NCI-H1048 (cell line): ENCODE results near the gene CD82.

Experiments used
- DNase-seq: peaks from one replicate; lab custom pipeline; 2025; lab: John Stamatoyannopoulos, UW

Gene CD82

GRCh38 chr11:44617671-44618461, 52.4 kb downstream of the CD82 start:
- DNase-seq = no peak

DNA sequence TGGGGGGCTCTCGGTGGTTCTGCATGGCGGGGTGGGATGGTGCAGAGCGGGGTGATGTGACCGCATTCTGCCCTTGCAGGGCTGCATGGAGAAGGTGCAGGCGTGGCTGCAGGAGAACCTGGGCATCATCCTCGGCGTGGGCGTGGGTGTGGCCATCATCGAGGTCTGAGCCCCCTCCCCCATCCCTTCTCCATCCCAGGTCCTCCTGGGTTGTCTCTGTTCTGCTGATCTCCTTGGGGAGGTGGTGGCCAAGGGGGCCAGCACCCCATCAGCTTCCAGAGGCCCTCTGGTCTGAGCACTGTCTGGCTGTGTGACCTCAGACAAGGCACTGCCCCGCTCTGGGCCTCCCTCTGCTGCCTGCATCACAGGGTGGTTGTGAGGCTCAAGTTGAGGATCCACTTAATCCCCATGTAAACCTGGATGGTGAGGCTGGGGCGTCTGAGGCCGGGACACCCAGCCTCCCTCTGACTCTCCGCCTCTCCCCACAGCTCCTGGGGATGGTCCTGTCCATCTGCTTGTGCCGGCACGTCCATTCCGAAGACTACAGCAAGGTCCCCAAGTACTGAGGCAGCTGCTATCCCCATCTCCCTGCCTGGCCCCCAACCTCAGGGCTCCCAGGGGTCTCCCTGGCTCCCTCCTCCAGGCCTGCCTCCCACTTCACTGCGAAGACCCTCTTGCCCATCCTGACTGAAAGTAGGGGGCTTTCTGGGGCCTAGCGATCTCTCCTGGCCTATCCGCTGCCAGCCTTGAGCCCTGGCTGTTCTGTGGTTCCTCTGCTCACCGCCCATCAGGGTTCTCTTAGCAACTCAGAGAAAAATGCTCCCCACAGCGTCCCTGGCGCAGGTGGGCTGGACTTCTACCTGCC, 53.3 kb downstream of the CD82 start:
- DNase-seq = no peak

- DNase-seq = no peak
These were observed 54.9 kb downstream of the CD82 start for GRCh38 chr11:44620328-44620725.

DNA sequence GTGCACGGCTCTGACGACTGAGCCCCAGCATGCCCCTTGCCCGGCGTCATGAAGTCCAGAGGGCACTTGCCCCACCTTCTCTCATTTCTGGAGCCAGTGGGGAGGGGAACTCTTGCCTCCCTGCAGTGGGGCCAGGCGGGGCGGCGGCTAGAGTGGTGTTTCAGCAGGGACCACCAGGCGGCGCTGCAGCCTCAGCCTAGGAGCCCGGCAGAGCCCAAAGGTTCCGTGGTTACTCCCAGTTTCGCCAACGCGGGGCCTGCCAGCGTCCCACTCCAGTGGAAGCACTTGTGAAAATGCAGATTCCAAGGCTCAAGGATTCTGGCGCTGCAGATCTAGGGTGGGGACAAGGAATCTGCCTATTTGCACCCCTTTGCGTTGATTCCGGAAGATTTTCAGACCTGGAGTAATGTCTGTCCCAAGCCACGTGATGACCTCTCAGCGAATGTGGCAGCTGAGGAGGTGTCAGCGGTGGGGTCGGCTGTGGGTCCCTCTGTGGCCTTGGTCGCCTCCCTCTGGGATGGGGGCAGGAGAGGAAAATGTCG, 55.7 kb downstream of the CD82 start:
- peak; percentile 2 for DNase-seq

DNA sequence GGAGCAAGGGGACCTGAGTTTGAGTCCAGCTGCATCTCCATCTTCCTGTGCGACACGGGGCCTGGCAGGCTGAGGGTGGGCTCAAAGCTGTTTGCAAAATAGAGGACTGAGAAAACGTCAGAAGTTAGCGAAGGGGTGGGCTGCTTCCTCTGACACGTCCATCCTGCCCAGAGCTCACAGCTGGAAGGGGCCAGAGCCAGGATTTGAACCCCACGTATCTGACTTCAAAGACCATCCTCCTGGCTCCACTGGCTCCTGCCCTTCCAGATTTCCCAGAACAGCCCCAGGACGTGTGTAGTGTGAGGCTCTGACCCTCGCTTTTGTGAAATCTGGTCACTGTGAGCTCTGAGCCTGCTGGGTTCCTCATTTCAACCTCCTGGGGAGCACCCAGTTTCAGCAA, 56.3 kb downstream of the CD82 start:
- no peak for DNase-seq

DNA sequence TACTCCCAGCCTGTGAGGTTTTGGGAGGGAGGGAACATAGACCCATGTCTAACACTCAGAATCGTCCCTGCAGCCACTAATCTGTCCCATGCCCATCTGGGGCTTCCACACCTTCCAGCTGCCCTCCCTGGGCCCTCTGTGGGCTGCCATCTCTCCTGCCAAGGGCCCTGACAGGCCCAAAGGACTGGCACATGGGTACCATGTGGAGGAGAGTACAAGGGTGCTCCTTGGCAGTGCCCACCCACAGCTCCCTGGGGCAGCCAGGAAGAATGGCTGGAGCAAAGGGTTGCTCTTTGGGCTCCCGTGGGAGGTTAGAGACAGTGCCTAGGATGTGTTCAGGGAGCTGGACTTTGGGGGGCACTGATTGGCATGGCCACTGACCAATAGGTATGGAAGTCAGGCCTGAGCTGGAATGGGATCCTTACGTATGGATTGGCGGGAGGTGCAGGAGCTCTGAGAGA, 56.8 kb downstream of the CD82 start:
- no peak for DNase-seq

DNA sequence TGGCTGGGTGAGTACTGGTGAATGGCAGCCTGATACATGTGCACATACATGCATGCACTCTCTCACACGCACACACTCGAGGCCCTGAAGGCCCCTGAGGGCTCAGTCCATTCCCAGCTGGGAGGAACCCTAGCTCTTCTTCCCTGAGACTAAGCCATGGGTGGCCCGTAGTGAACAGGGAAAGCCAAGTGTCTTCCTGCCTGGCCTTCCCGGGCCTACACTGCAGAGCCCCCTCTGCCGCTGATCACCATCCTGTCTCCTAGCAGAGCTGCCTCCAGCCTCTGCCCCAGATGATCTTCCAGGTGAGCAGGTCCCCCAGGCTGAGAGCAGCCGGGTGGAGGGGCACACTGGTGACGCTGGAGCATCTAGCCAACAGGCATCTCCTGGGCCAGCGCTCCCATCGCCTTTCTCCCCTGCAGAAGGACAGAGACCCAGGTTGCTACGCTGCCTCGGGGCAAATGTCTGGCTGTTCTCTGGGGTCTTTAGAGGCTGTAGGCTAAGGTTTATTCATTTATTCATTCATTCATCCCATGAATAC, 57.3 kb downstream of the CD82 start:
- no peak for DNase-seq

DNA sequence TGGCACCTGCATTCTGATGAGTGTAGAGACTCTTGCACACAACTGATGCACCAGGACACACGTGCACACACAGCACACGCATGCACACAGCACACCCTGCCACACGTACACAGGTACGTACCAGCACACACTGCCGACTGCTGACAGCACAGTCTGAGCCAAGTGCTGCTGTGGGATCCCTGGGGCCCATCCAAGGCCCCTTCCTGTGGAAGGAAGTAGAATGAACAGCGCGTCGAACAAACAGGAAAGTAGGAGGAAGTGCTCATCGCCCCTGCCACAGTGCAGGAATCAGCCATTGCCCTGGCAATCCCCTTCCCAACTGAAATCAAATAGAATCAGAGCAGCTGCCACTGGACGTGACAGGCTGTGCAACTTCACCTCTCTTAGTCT, 57.9 kb downstream of the CD82 start:
- no peak for DNase-seq

DNA sequence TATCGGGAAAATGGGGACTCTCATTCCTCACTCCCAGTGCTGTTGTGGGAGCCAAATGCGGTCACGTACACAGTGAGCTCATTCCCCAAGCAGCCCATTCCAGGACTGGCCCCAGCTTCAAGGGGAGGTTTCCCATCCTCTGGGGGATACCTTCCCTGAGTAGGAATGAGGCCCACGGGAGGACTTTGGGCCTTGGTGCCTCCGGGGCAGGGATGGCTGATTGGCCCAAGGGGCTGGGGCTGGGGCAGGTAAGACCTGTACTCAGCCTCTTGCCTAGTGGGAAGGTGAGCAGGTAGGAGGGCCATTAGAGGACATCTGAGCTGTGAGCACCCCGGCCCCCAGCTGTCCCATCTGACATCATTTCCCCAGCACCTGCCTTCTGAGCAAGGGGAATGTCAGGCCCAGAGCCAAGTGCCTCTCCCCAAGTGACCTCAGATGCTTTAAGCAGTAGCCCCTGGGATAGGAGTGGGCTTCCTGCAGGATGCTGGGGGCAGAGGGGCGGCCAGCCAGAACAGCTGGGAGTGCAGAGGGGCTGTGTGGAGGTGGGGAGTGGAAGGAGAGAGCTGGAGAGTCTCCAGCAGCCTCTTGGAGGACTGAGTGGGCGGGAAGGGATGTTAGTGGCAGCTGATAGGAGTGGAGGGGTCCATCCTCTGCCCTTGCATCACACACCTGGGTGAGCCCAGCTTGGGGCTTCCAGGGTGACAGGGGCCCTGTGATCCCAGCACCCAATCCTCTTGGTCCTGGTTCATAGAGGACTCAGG, 58.4 kb downstream of the CD82 start:
- DNase-seq = no peak

DNA sequence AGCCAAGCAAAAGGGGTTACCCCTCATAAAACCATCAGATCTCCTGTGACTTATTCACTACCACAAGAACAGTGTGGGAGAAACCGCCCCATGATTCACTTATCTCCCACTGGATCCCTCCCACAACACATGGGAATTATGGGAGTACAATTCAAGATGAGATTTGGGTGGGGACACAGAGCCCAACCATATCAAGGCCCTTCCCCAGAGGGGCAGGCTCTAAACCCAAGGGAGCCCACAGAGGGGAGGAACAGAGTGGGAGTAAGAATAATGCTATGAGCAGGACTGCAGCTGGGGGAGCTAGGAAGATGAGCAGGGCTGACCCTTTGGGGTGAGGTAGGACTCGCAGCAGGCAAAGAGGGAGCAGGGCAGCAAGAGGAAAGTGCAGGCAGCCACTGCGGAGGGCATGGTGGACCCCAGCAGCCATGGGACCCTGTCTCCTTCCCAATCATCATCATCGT, 59.3 kb downstream of the CD82 start:
- DNase-seq = no peak

- DNase-seq = no peak
These were observed 60.5 kb downstream of the CD82 start for GRCh38 chr11:44625759-44626523.

- DNase-seq = no peak
These were observed 61.2 kb downstream of the CD82 start for GRCh38 chr11:44626645-44627044.

GRCh38 chr11:44627165-44627789, 61.8 kb downstream of the CD82 start:
- no peak for DNase-seq

- no peak for DNase-seq
These were observed 62.7 kb downstream of the CD82 start for GRCh38 chr11:44627911-44628729.

DNA sequence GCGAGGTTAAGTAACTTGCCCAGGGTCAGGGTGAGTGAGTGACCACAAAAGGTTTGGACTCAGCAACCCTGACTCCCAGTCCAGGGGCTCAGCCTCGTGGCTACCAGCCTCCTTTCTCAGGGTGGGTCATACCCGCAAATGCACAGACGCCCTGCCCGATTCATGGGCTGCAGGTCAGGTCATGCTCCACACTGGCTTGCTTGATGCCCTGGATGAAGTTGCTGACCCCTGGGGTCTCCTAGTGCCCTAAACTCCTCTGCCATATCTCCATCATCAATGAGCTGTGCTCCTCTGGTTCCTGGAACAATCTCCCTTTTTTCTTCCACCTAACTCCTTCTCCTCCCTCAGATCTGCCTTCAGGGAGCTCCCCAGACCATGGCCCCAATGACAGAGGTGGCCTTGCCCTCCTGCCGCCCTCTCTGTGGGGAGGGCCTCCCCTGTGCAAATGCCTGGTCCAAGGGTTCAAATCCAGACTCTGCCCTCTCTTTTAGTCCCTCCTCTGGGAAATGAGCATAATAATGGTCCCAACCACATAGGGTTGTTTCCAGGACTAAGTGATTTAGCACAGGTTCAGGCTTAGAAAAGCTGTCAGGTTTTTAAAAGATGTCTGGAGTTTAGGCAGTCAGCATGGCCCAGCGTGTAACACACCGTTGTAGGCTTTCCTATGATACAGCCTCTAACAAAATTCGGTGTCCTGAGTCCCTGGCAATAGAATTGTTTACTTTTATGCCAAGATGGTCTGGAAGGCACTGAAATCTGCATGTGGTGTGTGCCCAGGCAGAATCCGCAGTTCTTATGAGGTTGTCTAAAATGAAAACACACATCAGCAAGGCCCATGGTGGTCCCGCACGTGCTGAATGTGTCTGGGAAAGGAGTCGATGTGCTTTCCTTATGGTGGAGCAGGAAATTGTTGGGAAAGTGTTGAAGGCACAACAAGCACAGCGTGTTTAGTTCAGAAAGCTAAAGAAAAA, 63.6 kb downstream of the CD82 start:
- no peak for DNase-seq

- DNase-seq = no peak
These were observed 64.4 kb downstream of the CD82 start for GRCh38 chr11:44629732-44630345.

DNA sequence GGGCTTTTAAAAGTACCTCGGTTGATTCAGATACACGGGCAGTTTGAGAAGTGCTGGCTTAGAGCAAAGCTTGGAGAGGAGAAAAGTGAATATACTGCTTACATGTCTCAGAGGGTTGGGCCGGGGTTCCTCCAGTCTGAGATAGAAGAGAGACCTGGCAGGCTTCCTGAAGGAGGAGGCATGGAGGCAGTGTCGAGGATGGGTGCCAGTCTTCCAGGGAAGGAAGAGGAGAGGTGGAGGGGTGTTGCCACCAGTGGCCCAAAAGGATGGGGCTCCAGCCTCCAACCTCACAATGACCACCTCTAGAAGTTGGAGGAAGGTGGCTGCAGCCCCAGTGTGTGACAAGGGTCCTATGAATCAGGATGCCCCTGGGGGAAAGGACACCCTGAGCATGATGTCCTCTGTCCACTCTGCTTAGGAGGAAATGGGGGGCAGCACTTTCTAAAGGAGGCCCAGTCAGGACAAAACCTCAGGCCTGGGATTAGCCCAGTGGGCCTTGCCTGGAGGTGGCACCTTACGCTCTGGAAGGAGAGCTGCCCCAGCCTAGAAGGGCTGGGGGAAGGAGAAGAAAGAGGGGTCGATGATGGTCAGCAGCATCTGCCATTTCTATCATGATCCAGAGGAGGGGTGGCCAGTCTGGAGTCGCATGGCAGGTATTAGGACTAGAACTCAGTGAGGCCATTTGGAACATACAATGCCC, 65.2 kb downstream of the CD82 start:
- no peak for DNase-seq
